Effector memory CD4-positive, alpha-beta T cell (primary cell): ENCODE measurements around the gene MTM1.

Experiments
- DNase-seq, 3 donors: peaks; one replicate each; pipeline ENCODE4 v3.0.0-alpha.2; 2020
- H3K27ac ChIP-seq: 2 replicates; pipeline ENCODE4 v1.7.0; 2013; ENCODE audit warnings: mild to moderate bottlenecking, low read length, moderate library complexity; ENCODE audit not compliant: insufficient read depth, poor library complexity, severe bottlenecking
- H3K27me3 ChIP-seq: replicated peaks from 2 replicates; pipeline ENCODE4 v1.7.0; 2013; ENCODE audit warnings: mild to moderate bottlenecking, low read length; ENCODE audit not compliant: insufficient read depth, control insufficient read depth, poor library complexity, severe bottlenecking
- H3K36me3 ChIP-seq: 2 replicates; pipeline ENCODE4 v1.7.0; 2013; ENCODE audit warnings: mild to moderate bottlenecking, low read length, moderate library complexity; ENCODE audit not compliant: control insufficient read depth, insufficient read depth
- H3K4me1 ChIP-seq: 2 replicates; pipeline ENCODE4 v1.7.0; 2013; ENCODE audit warnings: low read length, mild to moderate bottlenecking; ENCODE audit not compliant: control insufficient read depth, insufficient read depth, poor library complexity, severe bottlenecking
- H3K4me3 ChIP-seq: 2 replicates; pipeline ENCODE4 v1.7.0; 2013; ENCODE audit warnings: low read length, low read depth, mild to moderate bottlenecking; ENCODE audit not compliant: insufficient read depth, poor library complexity, severe bottlenecking
- H3K9me3 ChIP-seq: 2 replicates; pipeline ENCODE4 v1.7.0; 2013; ENCODE audit warnings: mild to moderate bottlenecking, low read length, moderate library complexity; ENCODE audit not compliant: control insufficient read depth

The MTM1 gene

DNA sequence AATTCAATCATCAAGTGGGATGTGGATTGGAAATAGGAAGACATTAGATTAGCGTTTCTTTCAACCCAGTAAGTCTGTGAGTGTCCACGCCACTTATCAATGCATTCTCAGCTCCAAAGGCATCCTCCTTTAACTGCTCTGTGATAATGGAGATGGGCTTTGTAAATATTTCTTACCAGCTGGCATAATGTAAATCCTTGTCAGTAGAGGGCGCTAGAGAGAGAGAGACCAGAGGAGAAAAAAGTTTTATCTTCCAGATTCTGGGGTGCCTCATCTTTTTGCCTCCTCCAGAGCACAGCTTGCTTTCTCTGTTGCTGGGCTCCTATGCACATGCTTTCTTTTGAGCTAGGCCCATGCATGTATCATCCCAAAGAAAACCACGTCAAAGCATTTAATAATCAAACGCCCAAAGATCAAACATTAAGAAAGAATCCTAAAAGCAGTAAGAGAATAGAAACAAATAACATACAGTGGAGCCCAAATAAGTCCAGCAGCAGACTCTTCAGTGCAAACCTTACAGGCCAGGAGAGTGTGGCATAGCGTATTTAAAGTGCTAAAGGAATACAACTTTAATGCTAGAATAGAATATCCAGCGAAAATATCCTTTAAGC, 115.2 kb downstream of the MTM1 start:
- no peak for DNase-seq
- H3K27me3 ChIP-seq, result no peaks in the 10 kb centered on the region
- H3K4me1 ChIP-seq, result peaks cover 5% of the 10 kb centered on the region
- no peak overlapping the region for H3K27ac ChIP-seq
- H3K9me3 ChIP-seq, result no peaks in the 10 kb centered on the region
- H3K4me3 ChIP-seq, result no peak overlapping the region
- H3K36me3 ChIP-seq, result no peaks in the 10 kb centered on the region

DNA sequence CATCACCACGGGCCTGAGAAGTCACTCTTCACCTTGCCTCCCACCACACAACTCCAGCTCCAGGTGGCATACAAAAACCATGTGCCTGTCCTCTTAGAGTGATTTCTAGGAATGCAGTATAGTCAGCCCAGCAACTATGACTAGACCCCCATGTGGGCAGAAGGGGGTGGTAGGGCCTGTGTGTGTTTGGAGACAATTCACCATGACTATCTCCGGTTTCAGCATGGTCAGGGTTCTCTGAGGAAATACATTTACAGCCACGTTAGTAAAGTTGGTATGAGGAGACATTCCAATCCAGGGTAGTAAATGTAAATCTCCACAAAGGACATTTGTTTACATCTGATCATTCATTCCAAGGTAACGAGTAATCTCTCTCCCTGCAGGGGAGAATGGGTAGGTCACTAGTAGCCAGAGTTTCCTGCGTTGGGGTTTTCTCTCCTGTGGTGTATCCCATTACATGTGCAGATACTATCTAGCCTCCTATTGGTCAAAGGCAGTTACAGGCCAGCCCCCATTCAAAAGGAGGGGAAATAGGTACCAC, 120.6 kb downstream of the MTM1 start:
- Histone ChIP-seq H3K4me3 (no peak overlapping the region), H3K27ac (no peak overlapping the region), H3K9me3 (no peaks in the 10 kb centered on the region), H3K4me1 (peaks cover 25% of the 10 kb centered on the region), H3K27me3 (no peaks in the 10 kb centered on the region), H3K36me3 (no peaks in the 10 kb centered on the region)
- DNase-seq, result no peak

DNA sequence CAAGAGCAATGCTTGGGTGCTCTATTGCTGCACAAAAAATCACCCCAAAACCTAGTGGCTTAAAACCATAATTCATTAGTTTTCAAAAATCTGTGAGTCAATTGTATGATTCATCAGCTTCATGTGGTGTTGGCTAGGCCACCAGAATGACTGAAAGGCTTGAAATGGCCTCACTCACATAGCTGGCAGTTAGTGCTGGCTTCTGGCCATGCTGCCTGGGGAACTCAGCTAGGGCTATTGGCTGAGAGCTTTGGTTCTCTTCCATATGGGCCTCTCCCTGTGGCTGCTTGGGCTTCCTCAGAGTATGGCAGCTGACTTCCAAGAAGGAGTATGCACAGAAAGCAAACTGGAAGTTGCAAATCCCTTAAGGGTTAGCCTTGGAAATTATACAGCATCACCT, 121.7 kb downstream of the MTM1 start:
- Histone ChIP-seq H3K4me1 (peaks cover 29% of the 10 kb centered on the region), H3K36me3 (no peaks in the 10 kb centered on the region), H3K4me3 (no peak overlapping the region), H3K9me3 (no peaks in the 10 kb centered on the region), H3K27me3 (no peaks in the 10 kb centered on the region), H3K27ac (peak overlapping the region; percentile 27)
- no peak for DNase-seq

DNA sequence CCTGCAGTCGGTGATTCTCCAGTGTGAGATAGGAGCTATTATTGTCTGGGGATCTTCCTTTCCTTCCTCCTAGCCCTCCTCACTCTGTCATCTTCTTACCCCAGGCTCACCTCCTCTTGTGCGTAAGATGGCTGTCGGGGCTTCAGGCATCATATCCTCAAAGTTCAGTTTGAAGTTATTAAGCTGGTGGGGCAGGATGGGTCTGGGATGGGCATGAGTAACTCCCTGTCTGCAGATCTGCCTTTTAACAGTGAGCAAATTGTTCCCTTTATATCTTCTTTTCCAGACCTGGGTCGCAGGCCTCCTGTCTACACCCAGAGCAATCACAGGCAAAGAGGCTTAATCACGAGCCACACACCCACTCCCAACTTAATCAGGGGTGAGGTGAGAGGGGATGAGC, 123.9 kb downstream of the MTM1 start:
- Histone ChIP-seq H3K4me1 (peaks cover 40% of the 10 kb centered on the region), H3K27ac (peak overlapping the region; percentile 76), H3K27me3 (no peaks in the 10 kb centered on the region), H3K9me3 (no peaks in the 10 kb centered on the region), H3K4me3 (peak overlapping the region; percentile 59), H3K36me3 (no peaks in the 10 kb centered on the region)
- DNase-seq, result no peak

DNA sequence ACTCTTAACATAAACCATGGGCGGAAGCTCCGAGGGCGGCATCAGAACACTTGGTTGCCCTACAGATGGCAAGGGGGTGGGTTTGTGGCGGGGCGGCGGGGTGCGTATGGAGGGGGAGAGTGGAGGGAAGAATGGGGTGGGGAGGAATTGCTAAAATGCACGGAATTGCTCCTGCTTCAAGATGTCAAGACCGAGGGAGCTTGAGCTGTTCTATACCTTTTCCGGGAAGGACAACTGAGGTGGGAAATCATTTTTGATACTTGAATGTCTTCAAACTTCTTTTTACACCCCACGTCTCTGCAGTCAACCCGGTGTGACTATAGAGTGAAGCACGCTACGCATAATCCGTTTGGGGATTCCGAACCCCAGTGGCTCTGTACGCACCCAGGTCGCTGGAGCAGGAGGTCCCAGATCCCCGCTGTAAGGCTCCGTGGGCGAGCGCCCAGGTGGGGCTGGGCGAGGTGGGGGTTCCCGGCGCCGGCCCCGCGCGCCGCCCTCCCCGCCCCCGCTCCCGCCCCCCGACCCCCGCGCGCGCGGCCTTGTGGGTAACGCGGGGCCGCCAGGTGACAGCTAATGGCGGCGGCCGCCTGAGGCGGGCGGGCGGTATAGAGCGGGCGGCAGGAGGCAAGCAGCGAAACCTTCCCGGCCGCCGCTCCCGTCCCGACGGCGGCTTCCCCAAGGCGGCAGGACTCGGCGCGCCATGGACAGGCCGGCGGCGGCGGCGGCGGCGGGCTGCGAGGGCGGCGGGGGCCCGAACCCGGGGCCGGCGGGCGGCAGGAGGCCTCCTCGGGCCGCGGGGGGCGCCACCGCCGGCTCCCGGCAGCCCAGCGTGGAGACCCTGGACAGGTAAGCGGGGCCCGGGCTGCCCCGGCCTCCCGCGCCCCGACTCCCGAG, 124.7 kb downstream of the MTM1 start, which contains the start of gene MTMR1:
TSS of gene MTMR1 (plus strand) at position 566 of the 894 bp plus-strand sequence. CDS start at position 701, 135 bp downstream.
- H3K36me3 ChIP-seq, result no peaks in the 10 kb centered on the region
- no peaks in the 10 kb centered on the region for H3K27me3 ChIP-seq
- no peaks in the 10 kb centered on the region for H3K9me3 ChIP-seq
- peak; percentile 38 to 53 (median 46) for DNase-seq
- peak within 1 kb of the TSS; percentile 59 for H3K4me3 ChIP-seq
- peak within 1 kb of the TSS; percentile 78 for H3K27ac ChIP-seq
- H3K4me1 ChIP-seq, result peaks cover 40% of the 10 kb centered on the region

DNA sequence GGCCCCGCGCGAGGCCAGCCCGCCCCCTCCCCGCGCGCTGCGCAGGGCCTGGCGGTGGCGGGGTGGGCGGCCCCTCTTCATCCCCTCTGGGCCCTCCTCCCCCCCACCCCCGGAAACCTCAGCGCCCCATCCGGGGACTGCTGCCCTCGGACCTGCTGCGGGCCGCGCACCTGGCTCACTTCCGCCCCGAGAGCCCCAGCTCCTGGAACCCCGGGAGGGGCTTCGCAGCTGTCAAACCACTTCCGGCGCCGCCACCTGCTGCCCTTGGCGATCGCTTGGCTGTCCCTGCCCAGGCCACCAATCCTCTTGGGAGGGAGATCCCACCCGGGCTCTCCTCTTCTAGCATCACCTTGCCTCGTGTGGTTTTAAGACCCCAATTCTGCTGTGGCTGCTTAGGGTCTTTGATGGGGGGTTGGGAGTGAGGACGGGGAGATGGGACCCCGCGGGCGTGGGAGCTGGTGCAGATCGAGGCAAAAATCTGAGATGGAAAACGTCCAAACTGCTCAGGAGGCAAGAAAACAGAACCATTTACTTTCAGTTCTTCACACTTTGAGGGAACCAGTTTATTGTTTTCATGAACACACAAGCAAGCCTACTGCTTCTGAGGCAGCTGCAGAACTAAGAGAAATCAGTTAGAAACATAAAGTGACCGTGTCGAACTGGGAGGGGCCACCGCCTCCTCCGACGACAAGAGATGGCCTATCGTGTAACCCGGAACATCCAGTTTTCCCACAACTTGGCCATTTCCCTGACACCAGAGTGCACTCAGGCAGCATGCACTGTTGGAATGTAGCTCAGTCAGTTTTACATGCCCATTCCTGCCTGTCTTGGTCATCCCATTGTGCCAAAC, 125.5 kb downstream of the MTM1 start:
- Histone ChIP-seq H3K27ac (peak overlapping the region; percentile 78), H3K36me3 (no peaks in the 10 kb centered on the region), H3K27me3 (no peaks in the 10 kb centered on the region), H3K9me3 (no peaks in the 10 kb centered on the region), H3K4me3 (peak overlapping the region; percentile 48), H3K4me1 (peaks cover 32% of the 10 kb centered on the region)
- peak; percentile 47 to 64 (median 48) for DNase-seq

DNA sequence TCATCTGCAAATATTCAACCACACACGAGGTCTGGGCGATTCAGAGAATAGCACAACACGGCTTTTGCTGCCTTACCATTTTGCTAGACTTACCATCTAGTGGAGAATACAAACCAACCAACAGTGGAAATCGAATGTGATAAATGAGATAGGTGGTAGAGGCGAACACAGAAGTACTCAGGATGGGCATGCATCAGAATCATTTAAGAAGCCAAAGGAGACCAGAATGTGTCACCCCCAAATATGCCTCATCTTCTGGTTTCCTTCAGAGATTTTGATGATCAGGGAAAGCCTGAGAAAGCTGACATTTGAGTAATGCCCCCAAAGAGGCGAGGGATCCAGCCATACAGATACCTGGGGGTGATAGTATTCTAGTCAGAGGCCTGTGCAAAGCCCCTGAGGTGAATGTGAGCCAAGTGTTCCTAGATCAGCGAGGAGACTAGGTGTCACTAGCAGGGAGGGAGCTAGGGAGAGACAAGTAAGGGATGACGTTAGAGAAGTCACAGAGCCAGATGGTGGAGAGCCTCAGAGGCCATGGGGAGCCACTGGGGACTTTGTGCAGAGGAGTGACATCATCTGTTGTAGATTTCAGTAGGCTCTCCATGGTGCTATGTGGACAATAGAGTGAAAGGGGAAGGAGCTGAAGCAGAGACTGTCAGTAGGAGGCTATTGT, 126.5 kb downstream of the MTM1 start:
- Histone ChIP-seq H3K27me3 (no peaks in the 10 kb centered on the region), H3K36me3 (peaks cover 2% of the 10 kb centered on the region), H3K4me3 (peak overlapping the region; percentile 25), H3K27ac (peak overlapping the region; percentile 78), H3K9me3 (no peaks in the 10 kb centered on the region), H3K4me1 (peaks cover 32% of the 10 kb centered on the region)
- DNase-seq, result no peak

DNA sequence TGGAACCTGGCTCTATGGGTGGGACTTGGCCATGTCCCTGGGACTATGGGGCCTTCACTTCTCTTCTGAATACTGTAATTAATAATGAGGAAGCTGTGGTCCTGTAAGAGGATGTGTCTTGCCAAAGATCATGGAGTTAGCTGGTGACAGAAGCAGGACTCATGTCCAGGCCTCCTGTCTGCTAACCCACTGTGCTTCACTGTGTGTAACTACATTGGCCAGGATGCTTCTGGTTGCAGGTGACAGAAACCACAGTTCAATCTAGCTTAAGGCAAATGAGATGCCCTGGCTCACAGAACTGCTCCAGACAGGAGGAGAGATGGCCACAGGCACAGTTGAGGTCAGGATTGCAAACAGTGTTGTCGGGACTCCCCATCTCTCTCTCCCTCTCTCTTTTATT, 127.9 kb downstream of the MTM1 start:
- DNase-seq, result no peak
- Histone ChIP-seq H3K27me3 (no peaks in the 10 kb centered on the region), H3K4me3 (no peak overlapping the region), H3K4me1 (peaks cover 24% of the 10 kb centered on the region), H3K9me3 (no peaks in the 10 kb centered on the region), H3K27ac (no peak overlapping the region), H3K36me3 (peaks cover 4% of the 10 kb centered on the region)

DNA sequence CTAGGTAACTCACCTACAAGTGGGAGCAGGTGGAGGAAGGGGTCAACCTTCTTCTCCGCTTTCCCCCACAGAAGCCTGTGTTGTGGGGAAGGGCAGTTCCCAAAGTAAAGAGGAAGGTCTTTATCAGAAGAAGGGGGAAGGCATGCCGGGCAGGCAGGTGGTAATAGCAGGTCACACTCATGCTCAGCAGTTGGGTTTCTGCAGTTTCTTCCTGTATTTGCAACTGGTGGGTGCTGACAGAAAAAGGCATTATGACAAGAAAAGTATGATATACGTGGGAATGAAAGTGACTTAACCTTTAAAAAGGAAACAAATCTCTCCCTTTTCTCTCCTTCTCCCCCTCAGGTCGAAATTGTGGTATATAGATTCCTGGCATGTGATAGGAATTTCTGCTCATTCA, 128.4 kb downstream of the MTM1 start:
- no peak overlapping the region for H3K27ac ChIP-seq
- no peak for DNase-seq

More for the DNA sequence above, 128.4 kb downstream of the MTM1 start:
- Histone ChIP-seq H3K4me1 (peaks cover 19% of the 10 kb centered on the region), H3K36me3 (peaks cover 4% of the 10 kb centered on the region), H3K9me3 (no peaks in the 10 kb centered on the region), H3K4me3 (no peak overlapping the region), H3K27me3 (no peaks in the 10 kb centered on the region)
